Body of pancreas (tissue), 4 donors: ENCODE measurements around the gene ANKRD29. TPM values are rescaled to one million over a fixed set of nuclear protein-coding genes. Genes with fewer than 3 reads are reported as not detected.

Experiments used
- ATAC-seq: fragments of 150-250 bp; one replicate; pipeline ENCODE4 v1.9.1; 2016
- DNase-seq, 4 donors: peaks; one replicate each; pipeline ENCODE4 v3.0.0-alpha.2; 2019
- H3K27ac ChIP-seq, 4 donors: fragments of 200-600 bp; sonication (generic); 1 replicate in 3 of 4; 2 replicates in 1 of 4; pipeline versions ENCODE4 v1.5.1 to v1.6.1; 2016 to 2019; ENCODE audit warnings: mild to moderate bottlenecking in 1 of 4, mixed read lengths in 1 of 4, moderate library complexity in 1 of 4
- H3K27me3 ChIP-seq, 2 donors: fragments of 200-600 bp; sonication (generic); one replicate each; pipeline ENCODE4 v1.6.0; 2016; ENCODE audit warnings: mild to moderate bottlenecking in 1 of 2
- H3K36me3 ChIP-seq, 2 donors: fragments of 200-600 bp; sonication (generic); replicated peaks in 1 of 2; 2 replicates each; pipeline ENCODE4 v1.5.1; 2016; ENCODE audit warnings: low read depth in 2 of 2; ENCODE audit not compliant: insufficient read depth in 1 of 2
- H3K4me1 ChIP-seq: fragments of 200-600 bp; sonication (generic); one replicate; pipeline ENCODE4 v1.6.0; 2016
- H3K4me3 ChIP-seq, 2 donors: fragments of 200-600 bp; sonication (generic); 1 replicate in 1 of 2; 2 replicates in 1 of 2; pipeline ENCODE4 v1.5.1; 2016 to 2019
- H3K9me3 ChIP-seq, 3 donors: fragments of 200-600 bp; sonication (generic); 1 replicate in 2 of 3; 2 replicates in 1 of 3; pipeline ENCODE4 v1.5.1; 2016
- CTCF ChIP-seq, 7 experiments: fragments of 450-650 bp in 4 of 7; fragments of 200-600 bp in 3 of 7; sonication (generic) in 3 of 7; IDR thresholded peaks; one replicate each; pipeline ENCODE4 v1.5.1; 2016 to 2019; ENCODE audit warnings: antibody characterized with exemption in 7 of 7
- POLR2A ChIP-seq, 3 donors: fragments of 450-650 bp; IDR thresholded peaks; one replicate each; pipeline ENCODE4 v1.6.1; 2016; ENCODE audit warnings: antibody characterized with exemption in 3 of 3, mild to moderate bottlenecking in 2 of 3
- WGBS, 2 donors: methylation state at CpG; one replicate each; pipeline ENCODE4 v1.1.5; 2017; 5-methylcytosine and 5-hydroxymethylcytosine counted together
- intact Hi-C: fragments of 100-400 bp; cut with DNase I; formaldehyde crosslinking; loops from one replicate; pipeline ENCODE4 v1.15.1; 2023
- total RNA-seq, 2 donors: library from RNA; depleted of rRNA; stranded (reverse); fragments of >200 nt; gene quantifications; one replicate each; pipeline ENCODE4 v1.1.0, GENCODE V29; 2016

Gene ANKRD29
- total RNA-seq, 2 donors from 2014 or later: 0.52 to 3.3 TPM

- Histone ChIP-seq H3K9me3 (no peaks in the 10 kb centered on the region), H3K4me3 (no peak overlapping the region), H3K36me3 (no peaks in the 10 kb centered on the region), H3K27ac (peak overlapping the region in 1 of 4 donors; percentile 99), H3K27me3 (no peaks in the 10 kb centered on the region), H3K4me1 (peaks cover 32% of the 10 kb centered on the region)
- TF ChIP-seq CTCF (IDR thresholded peaks at IDR 0.05): no peak
- TF ChIP-seq POLR2A (IDR thresholded peaks at IDR 0.05): no peak
- ATAC-seq: no peak
- intact Hi-C loops: no loop called here
- 80 to 82% methylated on average over 13 of the region's 13 CpGs for WGBS, 2 donors
- DNase-seq: peak in 1 of 4 donors; percentile 8
Observed at GRCh38 chr18:23584019-23584983, 78.4 kb downstream of the ANKRD29 start.

- Histone ChIP-seq H3K4me3 (no peak overlapping the region), H3K36me3 (no peaks in the 10 kb centered on the region), H3K27ac (no peak overlapping the region), H3K4me1 (peaks cover 34% of the 10 kb centered on the region), H3K27me3 (no peaks in the 10 kb centered on the region), H3K9me3 (no peaks in the 10 kb centered on the region)
- TF ChIP-seq POLR2A (IDR thresholded peaks at IDR 0.05) (no peak), CTCF (IDR thresholded peaks at IDR 0.05) (no peak)
- no peak for ATAC-seq
- no peak for DNase-seq
- intact Hi-C loops: no loop called here
- 65 to 72% methylated on average over 5 of the region's 5 CpGs for WGBS, 2 donors
Observed at GRCh38 chr18:23583071-23583865, 79.4 kb downstream of the ANKRD29 start.

- Histone ChIP-seq H3K27me3 (no peaks in the 10 kb centered on the region), H3K27ac (no peak overlapping the region), H3K36me3 (no peaks in the 10 kb centered on the region), H3K4me1 (peaks cover 34% of the 10 kb centered on the region), H3K9me3 (no peaks in the 10 kb centered on the region), H3K4me3 (no peak overlapping the region)
- 71 to 77% methylated on average over 6 of the region's 6 CpGs for WGBS, 2 donors
- ATAC-seq (no peak), DNase-seq (no peak)
- intact Hi-C loops: no loop called here
- no peak for TF ChIP-seq CTCF (IDR thresholded peaks at IDR 0.05)
- TF ChIP-seq POLR2A (IDR thresholded peaks at IDR 0.05): no peak
Observed at GRCh38 chr18:23580677-23581367, 81.9 kb downstream of the ANKRD29 start.

DNA sequence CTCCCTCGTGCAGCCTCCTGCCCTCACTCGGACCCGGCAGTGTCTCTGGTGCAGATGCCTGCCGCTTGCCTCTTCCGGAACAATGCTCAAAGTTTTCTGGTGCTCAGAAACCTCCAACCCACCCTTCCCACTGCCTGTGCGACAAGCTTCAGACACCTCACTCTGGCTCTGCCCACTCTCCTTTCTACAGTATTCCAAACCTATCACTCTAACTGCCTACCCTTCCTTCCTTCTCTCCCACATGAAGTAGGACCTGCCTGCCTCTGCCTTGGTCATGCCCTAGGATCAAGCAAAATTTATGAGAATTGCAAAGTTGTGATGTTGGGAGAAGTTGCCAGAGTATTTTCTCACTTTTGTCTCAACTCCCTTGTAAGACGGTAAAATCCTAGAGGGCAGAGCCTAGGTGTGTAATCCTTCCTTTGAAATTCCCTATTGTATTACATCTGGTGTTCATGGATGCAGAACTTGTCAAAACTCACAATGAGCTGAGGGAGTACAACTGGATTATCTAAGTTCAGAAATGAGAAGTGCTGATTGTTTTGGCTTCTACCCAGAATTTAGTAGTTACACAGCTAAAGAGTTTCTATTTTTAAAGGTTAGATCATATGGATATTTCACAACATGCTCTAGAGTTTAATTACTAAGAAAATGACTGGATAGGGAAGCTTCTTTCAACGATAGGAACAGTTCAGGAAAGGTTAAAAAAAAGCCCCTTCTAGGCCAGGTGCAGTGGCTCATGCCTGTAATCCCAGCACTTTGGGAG lies 83.6 kb downstream of the ANKRD29 start:
- H3K27ac ChIP-seq: no peak overlapping the region
- ATAC-seq (no peak), DNase-seq (no peak)
- intact Hi-C loops: loop anchor here (10.0 kb wide), 1 partner anchor 64 kb away; no protein-coding TSS in a partner anchor
- H3K4me3 ChIP-seq: no peak overlapping the region
- no peaks in the 10 kb centered on the region for H3K27me3 ChIP-seq
- WGBS, 2 donors: 88 to 89% methylated on average over 8 of the region's 8 CpGs
- H3K9me3 ChIP-seq: no peaks in the 10 kb centered on the region
- H3K36me3 ChIP-seq: no peaks in the 10 kb centered on the region
- H3K4me1 ChIP-seq: peaks cover 18% of the 10 kb centered on the region
- TF ChIP-seq CTCF (IDR thresholded peaks at IDR 0.05) (no peak), POLR2A (IDR thresholded peaks at IDR 0.05) (no peak)
